Mucosa of gallbladder (tissue), 1 donor: ENCODE results near the gene SSPN. TPM values are rescaled to one million over a fixed set of nuclear protein-coding genes. Genes with fewer than 3 reads are reported as not detected.
A peak's percentile ranks its signal among the peaks of the same experiment; 100 is the strongest.

Source experiments
- DNase-seq: peaks from one replicate; pipeline ENCODE4 v3.0.0-alpha.2; 2020; ENCODE audit warnings: low spot score
- total RNA-seq: library from RNA; stranded (reverse); gene quantifications from one replicate; pipeline ENCODE4 v1.2.1, GENCODE V29; 2021
- donor health status: DM: no; HTN: no; CAD: no.

Gene SSPN
- total RNA-seq, 1 donor from 2014 or later = 64.4 TPM

- no peak for DNase-seq
Observed at GRCh38 chr12:26283617-26284016, 88.2 kb downstream of the SSPN start.

DNA sequence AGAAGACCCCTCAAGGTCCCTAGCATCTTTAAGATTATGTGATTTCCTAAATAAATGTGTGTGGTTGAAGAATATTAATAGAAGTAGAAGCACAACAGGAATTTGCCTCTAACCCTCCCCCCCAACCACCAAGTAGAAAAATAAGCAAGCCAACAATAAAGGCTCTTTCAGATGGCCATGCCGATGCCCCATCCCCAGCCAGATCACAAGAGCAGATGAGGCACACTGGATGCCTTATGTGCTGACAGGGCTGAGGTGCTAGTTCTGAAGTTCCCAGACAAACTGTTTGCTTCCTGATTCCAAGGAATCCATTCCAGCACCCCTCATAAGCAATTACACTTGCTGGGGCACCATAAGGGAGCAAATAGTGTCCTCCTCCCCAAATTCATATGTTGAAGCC is 90.0 kb downstream of the SSPN start:
- DNase-seq = no peak

DNA sequence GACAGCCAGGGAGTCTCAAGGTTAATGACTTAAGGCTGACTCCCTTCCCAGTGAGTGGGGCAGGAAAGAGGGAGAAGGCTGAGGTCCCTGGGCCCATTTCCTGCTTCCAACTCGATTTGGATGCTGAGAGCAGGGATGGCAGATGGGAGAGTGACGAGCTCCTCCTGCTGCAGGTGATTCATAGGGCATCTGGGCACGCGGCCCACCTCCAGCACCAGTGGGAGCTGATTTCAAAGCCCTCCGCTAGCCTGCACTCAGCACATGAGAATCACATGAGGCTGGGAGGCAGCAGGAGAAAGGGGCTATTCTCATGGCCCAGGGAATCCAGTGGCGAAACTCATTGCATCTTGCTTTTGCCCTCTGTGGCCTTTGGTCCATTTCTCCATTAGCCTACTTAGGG is 90.8 kb downstream of the SSPN start:
- DNase-seq = no peak

- peak; percentile 59 for DNase-seq
Observed at GRCh38 chr12:26287671-26288381, 92.5 kb downstream of the SSPN start.

GRCh38 chr12:26290565-26290964 is 95.2 kb downstream of the SSPN start:
- DNase-seq = no peak

- no peak for DNase-seq
Observed at GRCh38 chr12:26292596-26292995, 97.2 kb downstream of the SSPN start.

GRCh38 chr12:26293612-26294011 is 98.2 kb downstream of the SSPN start:
- DNase-seq = no peak

GRCh38 chr12:26295001-26295400 is 99.6 kb downstream of the SSPN start:
- DNase-seq = no peak

DNA sequence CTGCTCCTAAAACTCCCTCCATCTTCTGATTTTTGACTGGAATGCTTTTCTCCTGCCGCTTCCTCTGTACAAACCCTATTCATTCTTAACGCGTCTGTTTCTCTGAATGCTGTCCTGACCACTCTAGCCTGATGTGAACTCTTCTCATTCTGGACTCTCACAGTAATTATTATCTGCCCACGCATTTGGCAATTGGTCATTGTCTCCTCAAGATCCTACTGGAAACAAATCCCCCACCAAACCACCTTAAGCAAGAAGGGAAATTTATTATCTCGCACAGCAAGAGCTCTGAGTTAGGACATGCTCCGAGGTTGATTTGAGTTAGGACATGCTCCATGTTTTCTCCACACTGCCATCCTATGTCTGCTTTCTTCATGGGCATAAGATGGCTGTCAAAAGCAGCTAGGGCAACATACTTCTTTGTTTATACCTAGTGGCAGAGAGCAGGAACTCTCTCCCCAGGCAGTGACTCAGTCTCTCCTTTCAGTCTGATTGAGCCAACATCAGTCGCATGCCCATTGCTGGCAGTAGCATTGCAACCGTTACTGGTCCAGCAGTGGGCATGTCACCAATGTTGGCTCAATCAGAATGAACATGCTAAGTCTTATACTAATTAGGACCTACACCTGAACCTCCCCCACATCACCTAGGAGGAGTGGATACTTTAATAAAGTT is 102.2 kb downstream of the SSPN start:
- no peak for DNase-seq

GRCh38 chr12:26298785-26299621 is 103.6 kb downstream of the SSPN start:
- DNase-seq = no peak

GRCh38 chr12:26299751-26300150 is 104.4 kb downstream of the SSPN start:
- no peak for DNase-seq

Other genes with a start within 250 kb of the SSPN start
- 40.7 TPM for gene RASSF8, start 236.9 kb upstream of the SSPN start, total RNA-seq
- 99.6 TPM for gene BHLHE41, start 70.5 kb upstream of the SSPN start, total RNA-seq